Parathyroid adenoma (tissue), 2 donors: ENCODE data around the gene CD1B.
"Not testable (repeated sequence)": the region's sequence is repeated elsewhere in the genome, so short reads cannot be mapped to it uniquely, and the experiment has no call there.

ENCODE experiments used
- H2AFZ ChIP-seq: fragments of 300-600 bp; sonication (generic); one replicate; pipeline ENCODE4 v1.7.0; 2017; ENCODE audit warnings: antibody characterized with exemption, mild to moderate bottlenecking
- H3K27ac ChIP-seq: fragments of 300-600 bp; sonication (generic); one replicate; pipeline ENCODE4 v1.7.0; 2017
- H3K27me3 ChIP-seq: fragments of 300-600 bp; sonication (generic); one replicate; pipeline ENCODE4 v1.7.0; 2017; ENCODE audit warnings: low read length; ENCODE audit not compliant: control insufficient read depth, insufficient read depth
- H3K36me3 ChIP-seq: fragments of 300-600 bp; sonication (generic); one replicate; pipeline ENCODE4 v1.7.0; 2017; ENCODE audit warnings: low read length; ENCODE audit not compliant: control insufficient read depth, insufficient read depth
- H3K4me1 ChIP-seq: fragments of 300-600 bp; sonication (generic); one replicate; pipeline ENCODE4 v1.7.0; 2017; ENCODE audit warnings: control low read depth
- H3K4me2 ChIP-seq: fragments of 300-600 bp; sonication (generic); one replicate; pipeline ENCODE4 v1.7.0; 2017; ENCODE audit warnings: low read length
- H3K4me3 ChIP-seq: fragments of 300-600 bp; sonication (generic); one replicate; pipeline ENCODE4 v1.7.0; 2017; ENCODE audit warnings: low read depth, low read length
- H3K79me2 ChIP-seq: fragments of 300-600 bp; sonication (generic); one replicate; pipeline ENCODE4 v1.7.0; 2017; ENCODE audit warnings: control low read depth
- H3K9ac ChIP-seq: fragments of 300-600 bp; sonication (generic); one replicate; pipeline ENCODE4 v1.7.0; 2017; ENCODE audit warnings: mild to moderate bottlenecking
- H3K9me3 ChIP-seq: fragments of 300-600 bp; sonication (generic); one replicate; pipeline ENCODE4 v1.7.0; 2017; ENCODE audit warnings: low read length; ENCODE audit not compliant: control insufficient read depth
- CTCF ChIP-seq: fragments of 300-600 bp; sonication (generic); IDR thresholded peaks from one replicate; pipeline ENCODE4 v1.7.0; 2017; ENCODE audit warnings: antibody characterized with exemption, mild to moderate bottlenecking
- donor health status: primary hyperparathyroidism.

The CD1B gene

GRCh38 chr1:158354255-158354654, 22.9 kb upstream of the CD1B start:
- no peaks in the 10 kb centered on the region for H3K36me3 ChIP-seq

GRCh38 chr1:158353303-158354075, 22.2 kb upstream of the CD1B start, which contains the start of gene CD1E:
Gene CD1E, plus strand, starts transcription at chr1:158353894. Its CDS starts 95 bp downstream, at chr1:158353989.
- H2AFZ ChIP-seq: no peak within 1 kb of the TSS
- H3K4me2 ChIP-seq: no peak within 1 kb of the TSS
- no peak within 1 kb of the TSS for H3K27ac ChIP-seq
- H3K27me3 ChIP-seq: no peaks in the 10 kb centered on the region
- H3K4me1 ChIP-seq: no peaks in the 10 kb centered on the region
- H3K36me3 ChIP-seq: no peaks in the 10 kb centered on the region
- no peaks in the 10 kb centered on the region for H3K79me2 ChIP-seq
- no peaks in the 10 kb centered on the region for H3K9me3 ChIP-seq
- no peak within 1 kb of the TSS for H3K9ac ChIP-seq
- TF ChIP-seq CTCF: no peak
- H3K4me3 ChIP-seq: no peak within 1 kb of the TSS

More at GRCh38 chr1:158354255-158354654, 22.9 kb upstream of the CD1B start:
- H3K4me3 ChIP-seq: no peak overlapping the region
- no peak for TF ChIP-seq CTCF
- H3K4me1 ChIP-seq: no peaks in the 10 kb centered on the region
- H2AFZ ChIP-seq: no peak overlapping the region
- H3K9me3 ChIP-seq: no peaks in the 10 kb centered on the region
- H3K4me2 ChIP-seq: no peak overlapping the region
- no peaks in the 10 kb centered on the region for H3K27me3 ChIP-seq
- H3K79me2 ChIP-seq: no peaks in the 10 kb centered on the region
- H3K9ac ChIP-seq: no peak overlapping the region
- no peak overlapping the region for H3K27ac ChIP-seq

- not testable (repeated sequence) for H3K9ac ChIP-seq, H3K9me3 ChIP-seq, H2AFZ ChIP-seq, H3K79me2 ChIP-seq, H3K27ac ChIP-seq, H3K27me3 ChIP-seq, H3K4me2 ChIP-seq, H3K4me1 ChIP-seq, H3K4me3 ChIP-seq, H3K36me3 ChIP-seq
These were observed 17.6 kb upstream of the CD1B start for GRCh38 chr1:158348946-158349345.

- H3K4me1 ChIP-seq: not testable (repeated sequence)
These were observed 5.1 kb upstream of the CD1B start for GRCh38 chr1:158336413-158336812.

GRCh38 chr1:158335213-158335532, 3.8 kb upstream of the CD1B start:
- Histone ChIP-seq H3K4me1 (no peaks in the 10 kb centered on the region), H3K9ac (no peak overlapping the region), H3K4me2 (no peak overlapping the region), H2AFZ (no peak overlapping the region), H3K27me3 (no peaks in the 10 kb centered on the region), H3K36me3 (no peaks in the 10 kb centered on the region), H3K4me3 (no peak overlapping the region), H3K27ac (no peak overlapping the region), H3K79me2 (no peaks in the 10 kb centered on the region), H3K9me3 (no peaks in the 10 kb centered on the region)
- no peak for TF ChIP-seq CTCF

More at GRCh38 chr1:158336413-158336812, 5.1 kb upstream of the CD1B start:
- not testable (repeated sequence) for H3K9ac ChIP-seq, H3K27me3 ChIP-seq, H3K36me3 ChIP-seq, H3K4me2 ChIP-seq, H3K27ac ChIP-seq, H3K79me2 ChIP-seq, H2AFZ ChIP-seq, H3K4me3 ChIP-seq, H3K9me3 ChIP-seq
